Kidney tubule cell (primary cell): ENCODE results near the gene C20orf141.
"Not testable (repeated sequence)": the region's sequence is repeated elsewhere in the genome, so short reads cannot be mapped to it uniquely, and the experiment has no call there.

Experiments used
- DNase-seq: peaks from one replicate; pipeline ENCODE4 v3.0.0-alpha.2; 2018; ENCODE audit warnings: low spot score

Gene C20orf141

GRCh38 chr20:2820896-2821869, 6.4 kb downstream of the C20orf141 start:
- DNase-seq = no peak

- DNase-seq = no peak
Measured at GRCh38 chr20:2822073-2822472, 7.3 kb downstream of the C20orf141 start.

GRCh38 chr20:2825761-2826160, 11.0 kb downstream of the C20orf141 start:
- DNase-seq = no peak

GRCh38 chr20:2826655-2827054, 11.9 kb downstream of the C20orf141 start:
- no peak for DNase-seq

GRCh38 chr20:2829376-2829775, 14.6 kb downstream of the C20orf141 start:
- DNase-seq = no peak

GRCh38 chr20:2831206-2831605, 16.4 kb downstream of the C20orf141 start:
- DNase-seq = not testable (repeated sequence)

GRCh38 chr20:2833761-2834160, 19.0 kb downstream of the C20orf141 start:
- no peak for DNase-seq

- DNase-seq = no peak
Measured at GRCh38 chr20:2834401-2835110, 19.8 kb downstream of the C20orf141 start.

GRCh38 chr20:2835331-2835796, 20.6 kb downstream of the C20orf141 start:
- no peak for DNase-seq

GRCh38 chr20:2836035-2836434, 21.2 kb downstream of the C20orf141 start:
- DNase-seq = no peak

GRCh38 chr20:2837221-2837960, 22.6 kb downstream of the C20orf141 start:
- peak; percentile 40 for DNase-seq

- no peak for DNase-seq
Measured at GRCh38 chr20:2838170-2838797, 23.5 kb downstream of the C20orf141 start.

- no peak for DNase-seq
Measured at GRCh38 chr20:2838847-2839671, 24.3 kb downstream of the C20orf141 start.

- no peak for DNase-seq
Measured at GRCh38 chr20:2839732-2840137, 24.9 kb downstream of the C20orf141 start.

GRCh38 chr20:2840138-2840966, 25.6 kb downstream of the C20orf141 start, which contains the start of the genes PCED1A and VPS16:
Gene PCED1A, minus strand, starts transcription at chr20:2840655. Its CDS starts 743 bp downstream, at chr20:2839912.
Gene VPS16, plus strand, starts transcription at chr20:2840745. Its CDS starts 30 bp downstream, at chr20:2840775.
- peak; percentile 88 for DNase-seq

- DNase-seq = peak; percentile 52
Measured at GRCh38 chr20:2840967-2841531, 26.3 kb downstream of the C20orf141 start.

- DNase-seq = no peak
Measured at GRCh38 chr20:2845607-2846006, 30.8 kb downstream of the C20orf141 start.

- DNase-seq = no peak
Measured at GRCh38 chr20:2846698-2847097, 31.9 kb downstream of the C20orf141 start.

- no peak for DNase-seq
Measured at GRCh38 chr20:2847802-2848201, 33.0 kb downstream of the C20orf141 start.
